A673 (cell line): ENCODE data around the gene PIP4K2A. TPM values are rescaled to one million over a fixed set of nuclear protein-coding genes. Genes with fewer than 3 reads are reported as not detected.

Experiments
- BruUV-seq: library from RNA; stranded (reverse); fragments of 400-500 nt; replicated peaks from 2 replicates; lab custom pipeline; 2021; lab: Mats Ljungman, UMichigan
- CTCF ChIA-PET: fragments of 300-600 bp; sonication (Branson Sonifier 250); formaldehyde crosslinking; loops from one replicate; lab custom pipeline; 2022; ENCODE audit warnings: antibody characterized with exemption; lab: Charles Lee
- POLR2A ChIA-PET: fragments of 300-600 bp; sonication (Branson Sonifier 250); formaldehyde crosslinking; loops from one replicate; lab custom pipeline; 2022; ENCODE audit warnings: antibody characterized with exemption; ENCODE audit not compliant: low non-redundant PET; lab: Charles Lee
- DNase-seq: peaks from one replicate; pipeline ENCODE4 v3.0.0-alpha.2; 2015; ENCODE audit warnings: low spot score
- H3K27ac ChIP-seq: fragments of 200-600 bp; sonication (generic); 2 replicates; pipeline ENCODE4 v1.5.1; 2016; ENCODE audit warnings: mixed run types, low read depth, mild to moderate bottlenecking, mixed read lengths, antibody characterized with exemption, low read length; ENCODE audit not compliant: poor library complexity, severe bottlenecking
- H3K27me3 ChIP-seq: fragments of 200-600 bp; sonication (generic); replicated peaks from 2 replicates; pipeline ENCODE4 v1.6.1; 2017; ENCODE audit warnings: mixed run types, low read depth, mild to moderate bottlenecking, mixed read lengths, antibody characterized with exemption, low read length; ENCODE audit not compliant: insufficient read depth, poor library complexity
- H3K36me3 ChIP-seq: fragments of 200-600 bp; sonication (generic); 2 replicates; pipeline ENCODE4 v1.6.1; 2016; ENCODE audit warnings: mixed run types, mild to moderate bottlenecking, mixed read lengths, antibody characterized with exemption, low read length; ENCODE audit not compliant: insufficient read depth, poor library complexity, severe bottlenecking
- H3K4me1 ChIP-seq: fragments of 200-600 bp; sonication (generic); 2 replicates; pipeline ENCODE4 v1.6.1; 2017; ENCODE audit warnings: mixed run types, mild to moderate bottlenecking, mixed read lengths, antibody characterized with exemption, low read length; ENCODE audit not compliant: insufficient read depth, poor library complexity, severe bottlenecking
- H3K4me3 ChIP-seq: fragments of 200-600 bp; sonication (generic); 2 replicates; pipeline ENCODE4 v1.5.1; 2016; ENCODE audit warnings: low read depth, mixed run types, mild to moderate bottlenecking, mixed read lengths, low read length; ENCODE audit not compliant: poor library complexity, severe bottlenecking
- H3K9me3 ChIP-seq: fragments of 200-600 bp; sonication (generic); 2 replicates; pipeline ENCODE4 v1.6.1; 2016; ENCODE audit warnings: mixed run types, low read depth, mild to moderate bottlenecking, mixed read lengths, antibody characterized with exemption, low read length; ENCODE audit not compliant: poor library complexity, severe bottlenecking
- EZH2 ChIP-seq: fragments of 200-600 bp; sonication (generic); IDR thresholded peaks from 2 replicates; pipeline ENCODE4 v1.6.1; 2017; ENCODE audit warnings: borderline replicate concordance, low read depth, mild to moderate bottlenecking, mixed read lengths, antibody characterized with exemption, low read length; ENCODE audit not compliant: poor library complexity, severe bottlenecking
- intact Hi-C: fragments of 100-400 bp; cut with micrococcal nuclease; formaldehyde crosslinking; loops from one replicate; pipeline ENCODE4 v1.10.0; 2022; ENCODE audit not compliant: unreplicated experiment
- total RNA-seq: library from RNA; stranded (reverse); gene quantifications from 2 replicates; pipeline ENCODE4 v1.2.3, GENCODE V29; 2021
- TF ChIP-seq, protein P1 (sequence below): fragments of 300-800, 200-600 bp; sonication (generic); conservative IDR thresholded peaks from 2 replicates; pipeline ENCODE4 v1.5.1; 2017; ENCODE audit warnings: low read depth, mild to moderate bottlenecking, antibody characterized with exemption, low read length, moderate library complexity, mixed read lengths

The PIP4K2A gene
- total RNA-seq, 1 experiment from 2014 or later = 19.8 TPM

DNA sequence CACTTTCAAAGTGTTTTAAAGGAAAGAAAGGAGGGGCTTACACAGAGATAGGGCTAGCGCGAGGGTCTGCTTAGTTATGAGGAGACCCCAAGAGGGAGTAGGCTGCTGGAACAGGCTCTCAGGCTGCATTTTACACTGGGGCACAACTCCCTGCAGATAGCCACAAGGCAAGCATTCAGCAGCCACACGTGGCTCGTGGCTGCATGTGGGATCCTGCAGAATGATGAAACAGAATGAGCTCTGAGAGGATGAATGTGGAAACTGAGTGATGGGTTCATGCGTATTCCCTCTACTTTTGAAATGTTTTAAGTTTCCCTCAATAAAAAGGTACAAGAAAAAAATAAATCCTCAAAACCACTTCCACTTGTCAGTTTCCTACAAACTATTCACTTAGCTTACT, 37.0 kb downstream of the PIP4K2A start:
- intact Hi-C loops = no loop called here
- no peaks in the 10 kb centered on the region for H3K9me3 ChIP-seq
- no peaks in the 10 kb centered on the region for H3K27me3 ChIP-seq
- TF ChIP-seq, protein P1, sequence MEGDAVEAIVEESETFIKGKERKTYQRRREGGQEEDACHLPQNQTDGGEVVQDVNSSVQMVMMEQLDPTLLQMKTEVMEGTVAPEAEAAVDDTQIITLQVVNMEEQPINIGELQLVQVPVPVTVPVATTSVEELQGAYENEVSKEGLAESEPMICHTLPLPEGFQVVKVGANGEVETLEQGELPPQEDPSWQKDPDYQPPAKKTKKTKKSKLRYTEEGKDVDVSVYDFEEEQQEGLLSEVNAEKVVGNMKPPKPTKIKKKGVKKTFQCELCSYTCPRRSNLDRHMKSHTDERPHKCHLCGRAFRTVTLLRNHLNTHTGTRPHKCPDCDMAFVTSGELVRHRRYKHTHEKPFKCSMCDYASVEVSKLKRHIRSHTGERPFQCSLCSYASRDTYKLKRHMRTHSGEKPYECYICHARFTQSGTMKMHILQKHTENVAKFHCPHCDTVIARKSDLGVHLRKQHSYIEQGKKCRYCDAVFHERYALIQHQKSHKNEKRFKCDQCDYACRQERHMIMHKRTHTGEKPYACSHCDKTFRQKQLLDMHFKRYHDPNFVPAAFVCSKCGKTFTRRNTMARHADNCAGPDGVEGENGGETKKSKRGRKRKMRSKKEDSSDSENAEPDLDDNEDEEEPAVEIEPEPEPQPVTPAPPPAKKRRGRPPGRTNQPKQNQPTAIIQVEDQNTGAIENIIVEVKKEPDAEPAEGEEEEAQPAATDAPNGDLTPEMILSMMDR = no peak
- H3K36me3 ChIP-seq = no peaks in the 10 kb centered on the region
- ChIA-PET CTCF (no interaction called here), POLR2A (no interaction called here)
- no peak for DNase-seq
- BruUV-seq = no TSS peak
- no peak overlapping the region for H3K4me3 ChIP-seq
- no peak overlapping the region for H3K27ac ChIP-seq
- H3K4me1 ChIP-seq = peaks cover 19% of the 10 kb centered on the region

- POLR2A ChIA-PET = no interaction called here
- Histone ChIP-seq H3K27me3 (no peaks in the 10 kb centered on the region), H3K4me3 (no peak overlapping the region), H3K36me3 (no peaks in the 10 kb centered on the region), H3K27ac (no peak overlapping the region), H3K9me3 (no peaks in the 10 kb centered on the region), H3K4me1 (peaks cover 21% of the 10 kb centered on the region)
- intact Hi-C loops = no loop called here
- no peak for DNase-seq
- BruUV-seq = no TSS peak
- TF ChIP-seq, protein P1 = no peak
- no peak for TF ChIP-seq EZH2
- CTCF ChIA-PET = no interaction called here
These were observed 37.9 kb downstream of the PIP4K2A start for GRCh38 chr10:22676435-22676834.

DNA sequence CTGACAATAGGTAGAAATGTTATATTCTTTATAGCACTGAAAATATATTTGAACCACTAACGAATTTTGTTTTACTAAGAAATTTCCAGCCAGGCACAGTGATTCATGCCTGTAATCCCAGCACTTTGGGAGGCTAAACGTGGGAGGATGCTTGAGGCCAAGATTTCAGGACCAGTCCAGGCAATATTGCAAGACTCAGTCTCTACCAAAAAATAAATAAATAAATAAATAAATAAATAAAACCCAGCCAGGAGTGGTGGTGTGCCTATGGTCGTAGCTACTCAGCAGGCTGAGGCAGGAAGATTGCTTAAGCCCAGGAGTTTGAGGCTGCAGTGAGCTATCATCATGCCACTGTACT, 39.8 kb downstream of the PIP4K2A start:
- Histone ChIP-seq H3K27me3 (no peaks in the 10 kb centered on the region), H3K4me1 (peaks cover 21% of the 10 kb centered on the region), H3K27ac (no peak overlapping the region), H3K36me3 (no peaks in the 10 kb centered on the region), H3K4me3 (no peak overlapping the region), H3K9me3 (no peaks in the 10 kb centered on the region)
- TF ChIP-seq EZH2 = no peak
- TF ChIP-seq, protein P1 = no peak
- intact Hi-C loops = no loop called here
- no peak for DNase-seq
- ChIA-PET POLR2A (no interaction called here), CTCF (no interaction called here)
- BruUV-seq = no TSS peak
